Astrocyte (in vitro differentiated cells and primary cell): Measurements from ENCODE around the gene IFT80. TPM values are rescaled to one million over a fixed set of nuclear protein-coding genes. Genes with fewer than 3 reads are reported as not detected.

Source experiments
- DNase-seq: peaks from one replicate; pipeline ENCODE4 v3.0.0-alpha.2; 2010; ENCODE audit warnings: low read depth
- FAIRE-seq: peaks from 2 replicates; lab custom pipeline; 2011; peaks lifted over from hg19 to GRCh38; lab: Jason Lieb, UNC
- H2AFZ ChIP-seq: 2 replicates; pipeline ENCODE4 v1.6.0; 2012; ENCODE audit warnings: low read depth, low read length, inconsistent platforms
- H3K27ac ChIP-seq: 2 replicates; pipeline ENCODE4 v1.5.1; 2011; ENCODE audit warnings: low read depth, low read length, inconsistent platforms
- H3K27me3 ChIP-seq: 2 replicates; pipeline ENCODE4 v1.6.0; 2011; ENCODE audit warnings: low read length, inconsistent platforms; ENCODE audit not compliant: insufficient read depth
- H3K36me3 ChIP-seq: 2 replicates; pipeline ENCODE4 v1.5.1; 2011; ENCODE audit warnings: low read length, inconsistent platforms; ENCODE audit not compliant: insufficient read depth
- H3K4me1 ChIP-seq: 2 replicates; pipeline ENCODE4 v1.5.1; 2011; ENCODE audit warnings: low read length, inconsistent platforms; ENCODE audit not compliant: insufficient read depth
- H3K4me2 ChIP-seq: 2 replicates; pipeline ENCODE4 v1.6.0; 2012; ENCODE audit warnings: low read length, inconsistent platforms
- H3K4me3 ChIP-seq: 2 replicates; pipeline ENCODE4 v1.5.1; 2011; ENCODE audit warnings: low read depth, mild to moderate bottlenecking, low read length, inconsistent platforms; ENCODE audit not compliant: insufficient read depth
- H3K79me2 ChIP-seq: 2 replicates; pipeline ENCODE4 v1.6.0; 2012; ENCODE audit warnings: mild to moderate bottlenecking, low read length, inconsistent platforms; ENCODE audit not compliant: insufficient read depth
- H3K9ac ChIP-seq: 2 replicates; pipeline ENCODE4 v1.6.0; 2012; ENCODE audit warnings: mild to moderate bottlenecking, low read length, inconsistent platforms
- H3K9me3 ChIP-seq: 2 replicates; pipeline ENCODE4 v1.5.1; 2012; ENCODE audit warnings: low read depth, mild to moderate bottlenecking, low read length, inconsistent platforms; ENCODE audit not compliant: insufficient read depth
- H4K20me1 ChIP-seq: 2 replicates; pipeline ENCODE4 v1.6.0; 2012; ENCODE audit warnings: low read length, inconsistent platforms; ENCODE audit not compliant: insufficient read depth
- H3K27ac Mint-ChIP-seq: one replicate; pipeline ENCODE4 v1.8.0; 2021; ENCODE audit warnings: mild to moderate bottlenecking, mixed read lengths; ENCODE audit not compliant: unreplicated experiment
- H3K27me3 Mint-ChIP-seq: one replicate; pipeline ENCODE4 v1.8.0; 2021; ENCODE audit warnings: low read depth, mixed read lengths; ENCODE audit not compliant: unreplicated experiment
- H3K36me3 Mint-ChIP-seq: one replicate; pipeline ENCODE4 v1.8.0; 2021; ENCODE audit warnings: low read depth, mixed read lengths; ENCODE audit not compliant: unreplicated experiment
- H3K4me1 Mint-ChIP-seq: one replicate; pipeline ENCODE4 v1.8.0; 2021; ENCODE audit warnings: low read depth, mixed read lengths; ENCODE audit not compliant: unreplicated experiment
- H3K4me3 Mint-ChIP-seq: one replicate; pipeline ENCODE4 v1.8.0; 2021; ENCODE audit warnings: mild to moderate bottlenecking, moderate library complexity, mixed read lengths; ENCODE audit not compliant: unreplicated experiment
- H3K9me3 Mint-ChIP-seq: one replicate; pipeline ENCODE4 v1.8.0; 2021; ENCODE audit warnings: mild to moderate bottlenecking, mixed read lengths; ENCODE audit not compliant: unreplicated experiment
- CTCF ChIP-seq: IDR thresholded peaks from 2 replicates; pipeline ENCODE4 v1.5.1; 2011; ENCODE audit warnings: low read depth, mild to moderate bottlenecking, inconsistent platforms, low read length, moderate library complexity; ENCODE audit not compliant: insufficient read depth
- EZH2 ChIP-seq: IDR thresholded peaks from 2 replicates; pipeline ENCODE4 v1.6.1; 2012; ENCODE audit warnings: mild to moderate bottlenecking, low read length, inconsistent platforms; ENCODE audit not compliant: insufficient read depth
- total RNA-seq: library from RNA; stranded (reverse); gene quantifications from 2 replicates; pipeline ENCODE4 v1.2.1, GENCODE V29; 2021

Gene IFT80
- total RNA-seq, 1 donor from 2014 or later: 27.3 TPM

GRCh38 chr3:160409812-160410610 is 11.0 kb upstream of the IFT80 start:
- Histone ChIP-seq H4K20me1 (no peaks in the 10 kb centered on the region), H3K4me2 (no peak overlapping the region), H3K9me3 (no peaks in the 10 kb centered on the region), H3K36me3 (peaks cover 30% of the 10 kb centered on the region), H3K4me1 (no peaks in the 10 kb centered on the region), H3K79me2 (peaks cover 90% of the 10 kb centered on the region), H2AFZ (no peak overlapping the region), H3K9ac (no peak overlapping the region), H3K4me3 (no peak overlapping the region), H3K27ac (no peak overlapping the region), H3K27me3 (no peaks in the 10 kb centered on the region)
- Mint-ChIP-seq H3K4me1 (no peaks in the 10 kb centered on the region), H3K27me3 (no peaks in the 10 kb centered on the region), H3K4me3 (no peak overlapping the region), H3K36me3 (no peaks in the 10 kb centered on the region), H3K9me3 (no peaks in the 10 kb centered on the region), H3K27ac (no peak overlapping the region)
- FAIRE-seq (no peak), DNase-seq (no peak)
- TF ChIP-seq EZH2 (no peak), CTCF (no peak)

- H3K36me3 Mint-ChIP-seq: peaks cover 1% of the 10 kb centered on the region
- TF ChIP-seq CTCF: no peak
- TF ChIP-seq EZH2: no peak
- Histone ChIP-seq H3K4me1 (peaks cover 5% of the 10 kb centered on the region), H3K79me2 (peaks cover 96% of the 10 kb centered on the region), H3K9me3 (no peaks in the 10 kb centered on the region), H4K20me1 (peaks cover 14% of the 10 kb centered on the region), H3K9ac (peak overlapping the region; percentile 96), H3K4me3 (peak overlapping the region; percentile 97), H2AFZ (no peak overlapping the region), H3K27ac (peak overlapping the region; percentile 57), H3K27me3 (no peaks in the 10 kb centered on the region), H3K4me2 (peak overlapping the region; percentile 94), H3K36me3 (peaks cover 12% of the 10 kb centered on the region)
- DNase-seq (no peak), FAIRE-seq (no peak)
- peak overlapping the region; percentile 23 for H3K27ac Mint-ChIP-seq
- peak overlapping the region; percentile 97 for H3K4me3 Mint-ChIP-seq
- H3K9me3 Mint-ChIP-seq: no peaks in the 10 kb centered on the region
- H3K4me1 Mint-ChIP-seq: peaks cover 10% of the 10 kb centered on the region
- H3K27me3 Mint-ChIP-seq: no peaks in the 10 kb centered on the region
Observed at GRCh38 chr3:160403796-160404470, 4.9 kb upstream of the IFT80 start.
